ENCODE results near the gene ETV6.

DNA sequence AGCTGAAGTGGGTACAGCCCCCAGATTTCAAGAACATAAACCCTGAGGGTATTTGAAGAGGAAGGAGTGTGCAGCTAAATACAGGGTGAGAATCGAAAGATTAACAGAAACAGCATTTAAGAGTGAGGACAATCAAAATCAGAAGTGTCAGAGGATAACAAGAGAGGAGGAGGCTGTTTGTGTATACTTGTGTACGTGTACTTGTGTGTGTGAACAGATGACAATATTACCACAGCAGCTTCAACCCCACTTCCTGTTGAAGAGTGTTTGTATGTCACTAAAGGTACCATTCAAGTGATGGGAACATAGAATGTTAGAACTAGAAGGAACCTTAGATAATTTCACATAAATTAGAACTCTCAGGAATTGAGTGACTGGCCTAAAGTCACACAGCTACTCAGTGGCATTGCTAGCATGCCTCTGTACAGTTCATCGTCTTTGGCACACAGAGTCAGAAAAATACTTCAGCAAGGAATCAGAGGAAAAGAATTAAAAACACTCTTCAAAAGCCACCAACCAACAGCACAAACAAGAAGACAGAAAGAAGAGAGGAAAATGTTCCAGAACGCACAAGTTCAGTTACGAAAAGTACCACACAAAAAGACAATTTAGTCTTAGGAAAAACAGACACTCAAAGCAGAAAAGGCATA is 256.9 kb downstream of the ETV6 start:
- TF ChIP-seq, protein P1, sequence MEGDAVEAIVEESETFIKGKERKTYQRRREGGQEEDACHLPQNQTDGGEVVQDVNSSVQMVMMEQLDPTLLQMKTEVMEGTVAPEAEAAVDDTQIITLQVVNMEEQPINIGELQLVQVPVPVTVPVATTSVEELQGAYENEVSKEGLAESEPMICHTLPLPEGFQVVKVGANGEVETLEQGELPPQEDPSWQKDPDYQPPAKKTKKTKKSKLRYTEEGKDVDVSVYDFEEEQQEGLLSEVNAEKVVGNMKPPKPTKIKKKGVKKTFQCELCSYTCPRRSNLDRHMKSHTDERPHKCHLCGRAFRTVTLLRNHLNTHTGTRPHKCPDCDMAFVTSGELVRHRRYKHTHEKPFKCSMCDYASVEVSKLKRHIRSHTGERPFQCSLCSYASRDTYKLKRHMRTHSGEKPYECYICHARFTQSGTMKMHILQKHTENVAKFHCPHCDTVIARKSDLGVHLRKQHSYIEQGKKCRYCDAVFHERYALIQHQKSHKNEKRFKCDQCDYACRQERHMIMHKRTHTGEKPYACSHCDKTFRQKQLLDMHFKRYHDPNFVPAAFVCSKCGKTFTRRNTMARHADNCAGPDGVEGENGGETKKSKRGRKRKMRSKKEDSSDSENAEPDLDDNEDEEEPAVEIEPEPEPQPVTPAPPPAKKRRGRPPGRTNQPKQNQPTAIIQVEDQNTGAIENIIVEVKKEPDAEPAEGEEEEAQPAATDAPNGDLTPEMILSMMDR (IDR thresholded peaks at IDR 0.05 in 2 of 3, conservative IDR thresholded peaks at IDR 0.05 in 1 of 3; ENCODE audit: borderline replicate concordance in 1 of 3, insufficient read depth in 1 of 3, low read depth in 2 of 3, low read length in 2 of 3), result no peak
- TF ChIP-seq, protein P2, sequence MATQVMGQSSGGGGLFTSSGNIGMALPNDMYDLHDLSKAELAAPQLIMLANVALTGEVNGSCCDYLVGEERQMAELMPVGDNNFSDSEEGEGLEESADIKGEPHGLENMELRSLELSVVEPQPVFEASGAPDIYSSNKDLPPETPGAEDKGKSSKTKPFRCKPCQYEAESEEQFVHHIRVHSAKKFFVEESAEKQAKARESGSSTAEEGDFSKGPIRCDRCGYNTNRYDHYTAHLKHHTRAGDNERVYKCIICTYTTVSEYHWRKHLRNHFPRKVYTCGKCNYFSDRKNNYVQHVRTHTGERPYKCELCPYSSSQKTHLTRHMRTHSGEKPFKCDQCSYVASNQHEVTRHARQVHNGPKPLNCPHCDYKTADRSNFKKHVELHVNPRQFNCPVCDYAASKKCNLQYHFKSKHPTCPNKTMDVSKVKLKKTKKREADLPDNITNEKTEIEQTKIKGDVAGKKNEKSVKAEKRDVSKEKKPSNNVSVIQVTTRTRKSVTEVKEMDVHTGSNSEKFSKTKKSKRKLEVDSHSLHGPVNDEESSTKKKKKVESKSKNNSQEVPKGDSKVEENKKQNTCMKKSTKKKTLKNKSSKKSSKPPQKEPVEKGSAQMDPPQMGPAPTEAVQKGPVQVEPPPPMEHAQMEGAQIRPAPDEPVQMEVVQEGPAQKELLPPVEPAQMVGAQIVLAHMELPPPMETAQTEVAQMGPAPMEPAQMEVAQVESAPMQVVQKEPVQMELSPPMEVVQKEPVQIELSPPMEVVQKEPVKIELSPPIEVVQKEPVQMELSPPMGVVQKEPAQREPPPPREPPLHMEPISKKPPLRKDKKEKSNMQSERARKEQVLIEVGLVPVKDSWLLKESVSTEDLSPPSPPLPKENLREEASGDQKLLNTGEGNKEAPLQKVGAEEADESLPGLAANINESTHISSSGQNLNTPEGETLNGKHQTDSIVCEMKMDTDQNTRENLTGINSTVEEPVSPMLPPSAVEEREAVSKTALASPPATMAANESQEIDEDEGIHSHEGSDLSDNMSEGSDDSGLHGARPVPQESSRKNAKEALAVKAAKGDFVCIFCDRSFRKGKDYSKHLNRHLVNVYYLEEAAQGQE (IDR thresholded peaks at IDR 0.05; ENCODE audit: low read depth), result no peak
- no peak for TF ChIP-seq POLR2A (IDR thresholded peaks at IDR 0.05; ENCODE audit: borderline replicate concordance, extremely low read depth, insufficient read depth, insufficient read length)
- no peak for TF ChIP-seq JUND (IDR thresholded peaks at IDR 0.05)
